NB4 (cell line): ENCODE data around the gene SFXN5.
A peak's percentile ranks its signal among the peaks of the same experiment; 100 is the strongest.

Source experiments
- DNase-seq: peaks from one replicate; pipeline ENCODE4 v3.0.0; 2010; ENCODE audit warnings: low read depth
- H3K4me3 ChIP-seq: one replicate; pipeline ENCODE4 v1.5.1; 2011; ENCODE audit warnings: mild to moderate bottlenecking, low read depth, low read length, moderate library complexity
- MYC ChIP-seq: IDR thresholded peaks from 2 replicates; pipeline ENCODE4 v1.6.1; 2011; ENCODE audit warnings: low read depth, low read length
- POLR2A ChIP-seq: IDR thresholded peaks from 2 replicates; pipeline ENCODE4 v1.6.1; 2011; ENCODE audit warnings: mild to moderate bottlenecking; ENCODE audit not compliant: insufficient read length; ENCODE audit errors: extremely low read depth
- TF ChIP-seq, protein P1 (sequence below): IDR thresholded peaks from one replicate; pipeline ENCODE4 v1.5.1; 2012; ENCODE audit warnings: low read depth, low read length
- TF ChIP-seq, protein P2 (sequence below): IDR thresholded peaks from 2 replicates; pipeline ENCODE4 v1.6.1; 2011; ENCODE audit warnings: low read depth, low read length

The SFXN5 gene

GRCh38 chr2:73076701-73077423, 5.3 kb upstream of the SFXN5 start:
- no peak overlapping the region for H3K4me3 ChIP-seq
- no peak for TF ChIP-seq MYC
- TF ChIP-seq POLR2A: no peak
- TF ChIP-seq, protein P1, sequence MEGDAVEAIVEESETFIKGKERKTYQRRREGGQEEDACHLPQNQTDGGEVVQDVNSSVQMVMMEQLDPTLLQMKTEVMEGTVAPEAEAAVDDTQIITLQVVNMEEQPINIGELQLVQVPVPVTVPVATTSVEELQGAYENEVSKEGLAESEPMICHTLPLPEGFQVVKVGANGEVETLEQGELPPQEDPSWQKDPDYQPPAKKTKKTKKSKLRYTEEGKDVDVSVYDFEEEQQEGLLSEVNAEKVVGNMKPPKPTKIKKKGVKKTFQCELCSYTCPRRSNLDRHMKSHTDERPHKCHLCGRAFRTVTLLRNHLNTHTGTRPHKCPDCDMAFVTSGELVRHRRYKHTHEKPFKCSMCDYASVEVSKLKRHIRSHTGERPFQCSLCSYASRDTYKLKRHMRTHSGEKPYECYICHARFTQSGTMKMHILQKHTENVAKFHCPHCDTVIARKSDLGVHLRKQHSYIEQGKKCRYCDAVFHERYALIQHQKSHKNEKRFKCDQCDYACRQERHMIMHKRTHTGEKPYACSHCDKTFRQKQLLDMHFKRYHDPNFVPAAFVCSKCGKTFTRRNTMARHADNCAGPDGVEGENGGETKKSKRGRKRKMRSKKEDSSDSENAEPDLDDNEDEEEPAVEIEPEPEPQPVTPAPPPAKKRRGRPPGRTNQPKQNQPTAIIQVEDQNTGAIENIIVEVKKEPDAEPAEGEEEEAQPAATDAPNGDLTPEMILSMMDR: no peak
- TF ChIP-seq, protein P2, sequence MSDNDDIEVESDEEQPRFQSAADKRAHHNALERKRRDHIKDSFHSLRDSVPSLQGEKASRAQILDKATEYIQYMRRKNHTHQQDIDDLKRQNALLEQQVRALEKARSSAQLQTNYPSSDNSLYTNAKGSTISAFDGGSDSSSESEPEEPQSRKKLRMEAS: no peak
- no peak for DNase-seq

DNA sequence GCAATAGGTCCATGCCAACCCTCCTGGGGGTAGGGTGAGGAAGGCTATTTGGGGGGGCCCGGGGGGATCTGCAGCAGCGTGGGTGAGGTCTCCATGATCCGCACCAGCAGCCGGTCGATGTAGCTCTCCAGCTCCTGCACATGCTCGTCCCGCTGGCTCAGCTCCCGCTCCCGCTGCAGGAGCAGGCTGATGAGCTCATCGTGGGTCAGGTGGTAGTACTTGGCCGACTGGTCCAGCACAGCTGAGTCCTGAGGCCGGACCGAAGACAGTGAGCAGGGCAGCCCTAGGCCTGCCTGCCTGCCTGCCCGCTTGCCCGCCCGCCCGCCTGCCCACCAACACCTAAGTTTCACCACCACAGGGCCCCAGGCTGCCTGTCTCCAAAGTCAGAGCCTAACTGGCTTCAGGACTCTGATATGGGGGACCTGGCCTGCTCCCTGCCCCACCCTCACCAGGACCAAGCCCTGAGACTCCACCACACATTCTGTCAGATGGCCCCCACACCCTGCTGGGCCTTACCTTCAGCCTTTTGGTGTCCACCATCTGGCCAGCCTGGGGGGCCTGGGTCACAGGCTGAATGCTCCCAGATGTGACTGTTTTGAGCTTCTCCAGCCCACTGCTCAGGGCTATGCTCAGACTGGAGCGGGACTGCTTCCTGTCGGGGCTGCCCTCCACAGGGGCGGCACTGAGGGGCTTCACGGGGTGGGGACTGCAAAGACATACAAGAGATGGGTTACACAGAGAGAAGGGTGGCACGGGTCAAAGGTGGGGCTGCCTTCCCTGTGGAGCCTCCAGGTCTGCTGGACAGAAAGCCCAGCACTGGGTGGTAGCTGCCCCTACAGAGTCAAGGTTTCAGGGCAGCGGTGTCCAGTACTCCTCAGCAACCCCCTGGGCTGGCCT, 4.2 kb upstream of the SFXN5 start:
- no peak overlapping the region for H3K4me3 ChIP-seq
- DNase-seq: no peak
- TF ChIP-seq, protein P1: no peak
- TF ChIP-seq MYC (no peak), POLR2A (no peak)
- TF ChIP-seq, protein P2: no peak

GRCh38 chr2:73074110-73075069, 2.9 kb upstream of the SFXN5 start:
- no peak for DNase-seq
- TF ChIP-seq POLR2A (no peak), MYC (no peak)
- TF ChIP-seq, protein P2: no peak
- TF ChIP-seq, protein P1: no peak

DNA sequence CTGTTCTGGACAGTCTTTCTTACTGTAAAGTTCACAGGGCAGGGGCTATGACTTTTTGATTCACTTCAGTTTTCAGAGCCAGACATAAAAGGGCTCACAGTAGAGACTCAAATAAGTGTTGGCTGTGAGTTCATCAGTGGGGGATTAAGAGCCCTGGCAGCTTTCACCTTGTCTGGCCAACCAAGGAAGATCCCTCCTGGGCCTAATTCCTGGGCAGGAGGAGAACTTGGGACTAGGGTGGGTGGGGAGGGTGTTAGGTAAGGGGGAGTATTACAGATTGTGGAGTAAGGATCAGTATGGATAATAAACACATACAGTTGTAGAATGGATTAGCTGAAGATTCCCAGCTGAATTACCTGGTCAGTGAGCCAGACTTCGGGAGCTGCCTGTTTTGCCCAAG, 904 bp upstream of the SFXN5 start:
- H3K4me3 ChIP-seq: no peak overlapping the region
- no peak for DNase-seq
- TF ChIP-seq, protein P2: no peak
- TF ChIP-seq MYC (no peak), POLR2A (no peak)
- TF ChIP-seq, protein P1: no peak

More at GRCh38 chr2:73074110-73075069, 2.9 kb upstream of the SFXN5 start:
- H3K4me3 ChIP-seq: no peak overlapping the region

GRCh38 chr2:73072129-73072395, 550 bp upstream of the SFXN5 start:
- peak overlapping the region; percentile 74 for H3K4me3 ChIP-seq
- no peak for DNase-seq
- no peak for TF ChIP-seq MYC
- no peak for TF ChIP-seq POLR2A
- TF ChIP-seq, protein P1: no peak
- TF ChIP-seq, protein P2: no peak
